Cardiac muscle cell (in vitro differentiated cells and primary cell): ENCODE measurements around the gene RGR. TPM values are rescaled to one million over a fixed set of nuclear protein-coding genes. Genes with fewer than 3 reads are reported as not detected.

Experiments used
- DNase-seq, 2 donors: peaks; one replicate each; pipeline versions ENCODE4 v3.0.0 to v3.0.0-alpha.2; 2010 to 2017; ENCODE audit warnings: low read depth in 1 of 2, low spot score in 1 of 2
- H3K27ac ChIP-seq: fragments of 200-600 bp; sonication (generic); 2 replicates; pipeline ENCODE4 v1.5.1; 2016
- H3K27me3 ChIP-seq: fragments of 200-600 bp; sonication (generic); 2 replicates; pipeline ENCODE4 v1.6.0; 2016; ENCODE audit warnings: control low read depth
- H3K36me3 ChIP-seq: fragments of 200-600 bp; sonication (generic); 2 replicates; pipeline ENCODE4 v1.5.1; 2016; ENCODE audit warnings: control low read depth
- H3K4me1 ChIP-seq: fragments of 200-600 bp; sonication (generic); 2 replicates; pipeline ENCODE4 v1.8.1; 2017; ENCODE audit warnings: low read depth, mild to moderate bottlenecking, mixed run types
- H3K4me3 ChIP-seq: fragments of 200-600 bp; sonication (generic); 2 replicates; pipeline ENCODE4 v1.5.1; 2016; ENCODE audit warnings: mild to moderate bottlenecking
- H3K9me3 ChIP-seq: fragments of 200-600 bp; sonication (generic); 2 replicates; pipeline ENCODE4 v1.5.1; 2017; ENCODE audit warnings: low read depth, mild to moderate bottlenecking, control low read depth
- polyA plus RNA-seq: library from polyadenylated mRNA; unstranded; fragments of >200 nt; fragmentation: Nextera tagmentation; extraction: Ambion mirVana; gene quantifications from 2 replicates; pipeline ENCODE4 v1.2.1, GENCODE V29; 2016
- total RNA-seq: library from RNA; depleted of rRNA; stranded (reverse); fragments of >200 nt; gene quantifications from 2 replicates; pipeline ENCODE4 v1.2.3, GENCODE V29; 2016
- TF ChIP-seq, protein P1 (sequence below): IDR thresholded peaks from 2 replicates; pipeline ENCODE4 v1.5.1; 2012; ENCODE audit warnings: low read depth, mild to moderate bottlenecking, low read length

The RGR gene
- total and polyA plus RNA-seq, 2 experiments from 2014 or later, result not detected

GRCh38 chr10:84248794-84249193 lies 3.9 kb downstream of the RGR start:
- TF ChIP-seq, protein P1, sequence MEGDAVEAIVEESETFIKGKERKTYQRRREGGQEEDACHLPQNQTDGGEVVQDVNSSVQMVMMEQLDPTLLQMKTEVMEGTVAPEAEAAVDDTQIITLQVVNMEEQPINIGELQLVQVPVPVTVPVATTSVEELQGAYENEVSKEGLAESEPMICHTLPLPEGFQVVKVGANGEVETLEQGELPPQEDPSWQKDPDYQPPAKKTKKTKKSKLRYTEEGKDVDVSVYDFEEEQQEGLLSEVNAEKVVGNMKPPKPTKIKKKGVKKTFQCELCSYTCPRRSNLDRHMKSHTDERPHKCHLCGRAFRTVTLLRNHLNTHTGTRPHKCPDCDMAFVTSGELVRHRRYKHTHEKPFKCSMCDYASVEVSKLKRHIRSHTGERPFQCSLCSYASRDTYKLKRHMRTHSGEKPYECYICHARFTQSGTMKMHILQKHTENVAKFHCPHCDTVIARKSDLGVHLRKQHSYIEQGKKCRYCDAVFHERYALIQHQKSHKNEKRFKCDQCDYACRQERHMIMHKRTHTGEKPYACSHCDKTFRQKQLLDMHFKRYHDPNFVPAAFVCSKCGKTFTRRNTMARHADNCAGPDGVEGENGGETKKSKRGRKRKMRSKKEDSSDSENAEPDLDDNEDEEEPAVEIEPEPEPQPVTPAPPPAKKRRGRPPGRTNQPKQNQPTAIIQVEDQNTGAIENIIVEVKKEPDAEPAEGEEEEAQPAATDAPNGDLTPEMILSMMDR, result no peak
- no peak overlapping the region for H3K27ac ChIP-seq
- no peak for DNase-seq

GRCh38 chr10:84254552-84255478 lies 10.0 kb downstream of the RGR start:
- TF ChIP-seq, protein P1, result no peak
- Histone ChIP-seq H3K27ac (no peak overlapping the region), H3K4me3 (no peak overlapping the region)

More at GRCh38 chr10:84248794-84249193, 3.9 kb downstream of the RGR start:
- no peaks in the 10 kb centered on the region for H3K36me3 ChIP-seq
- no peaks in the 10 kb centered on the region for H3K4me1 ChIP-seq
- no peak overlapping the region for H3K4me3 ChIP-seq
- H3K27me3 ChIP-seq, result no peaks in the 10 kb centered on the region
- no peaks in the 10 kb centered on the region for H3K9me3 ChIP-seq

DNA sequence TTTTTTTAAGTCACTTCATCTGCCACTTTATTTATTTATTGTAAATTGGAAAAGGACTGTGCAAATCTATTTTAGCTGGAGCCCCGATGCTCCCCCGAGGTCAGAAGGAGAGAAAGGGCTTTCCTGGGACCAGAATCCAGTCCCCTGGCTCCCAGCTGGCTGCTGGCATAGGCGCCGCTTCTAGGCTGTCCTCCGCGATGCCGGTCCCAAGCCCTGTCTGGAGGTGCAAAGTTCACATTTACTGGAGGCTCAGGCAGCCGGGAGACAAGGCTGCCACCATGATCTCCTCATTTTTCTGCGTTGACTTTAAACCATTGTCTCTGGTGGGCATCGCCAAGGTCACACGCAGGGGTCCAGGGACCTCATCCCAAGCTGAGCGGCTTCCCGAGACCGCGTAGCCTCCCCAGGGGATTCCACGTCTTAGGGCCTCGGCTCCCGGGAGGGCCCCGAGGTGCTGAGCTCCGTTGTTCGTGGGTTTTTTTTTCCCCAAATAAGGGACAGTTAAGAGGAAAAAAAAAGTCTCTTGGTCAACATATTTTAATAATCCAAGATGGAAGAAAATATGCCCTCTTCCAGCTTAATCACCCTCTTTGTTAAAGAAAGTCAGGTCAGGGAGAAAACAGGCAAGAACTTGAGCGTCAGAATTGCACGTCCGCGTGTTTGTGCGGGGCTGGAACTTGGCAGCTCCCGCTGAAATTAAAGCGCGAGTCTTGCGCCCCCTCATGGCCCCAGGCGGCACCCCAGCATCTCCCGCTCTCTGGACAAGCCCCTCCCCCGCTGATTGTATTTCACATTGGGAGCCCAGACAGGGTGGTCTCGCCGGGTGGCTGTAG lies 11.9 kb downstream of the RGR start:
- H3K9me3 ChIP-seq, result no peaks in the 10 kb centered on the region
- no peaks in the 10 kb centered on the region for H3K36me3 ChIP-seq
- peak; percentile 52 to 68 for DNase-seq
- TF ChIP-seq, protein P1, result peak; percentile 70
- H3K27ac ChIP-seq, result no peak overlapping the region
- no peak overlapping the region for H3K4me3 ChIP-seq
- H3K4me1 ChIP-seq, result no peaks in the 10 kb centered on the region
- no peaks in the 10 kb centered on the region for H3K27me3 ChIP-seq

More at GRCh38 chr10:84254552-84255478, 10.0 kb downstream of the RGR start:
- DNase-seq, result no peak
- Histone ChIP-seq H3K4me1 (no peaks in the 10 kb centered on the region), H3K36me3 (no peaks in the 10 kb centered on the region), H3K27me3 (no peaks in the 10 kb centered on the region), H3K9me3 (no peaks in the 10 kb centered on the region)

GRCh38 chr10:84257343-84258020 lies 12.6 kb downstream of the RGR start:
- Histone ChIP-seq H3K9me3 (no peaks in the 10 kb centered on the region), H3K4me3 (no peak overlapping the region), H3K27ac (no peak overlapping the region), H3K27me3 (no peaks in the 10 kb centered on the region), H3K36me3 (no peaks in the 10 kb centered on the region), H3K4me1 (no peaks in the 10 kb centered on the region)
- no peak for DNase-seq
- TF ChIP-seq, protein P1, result no peak

DNA sequence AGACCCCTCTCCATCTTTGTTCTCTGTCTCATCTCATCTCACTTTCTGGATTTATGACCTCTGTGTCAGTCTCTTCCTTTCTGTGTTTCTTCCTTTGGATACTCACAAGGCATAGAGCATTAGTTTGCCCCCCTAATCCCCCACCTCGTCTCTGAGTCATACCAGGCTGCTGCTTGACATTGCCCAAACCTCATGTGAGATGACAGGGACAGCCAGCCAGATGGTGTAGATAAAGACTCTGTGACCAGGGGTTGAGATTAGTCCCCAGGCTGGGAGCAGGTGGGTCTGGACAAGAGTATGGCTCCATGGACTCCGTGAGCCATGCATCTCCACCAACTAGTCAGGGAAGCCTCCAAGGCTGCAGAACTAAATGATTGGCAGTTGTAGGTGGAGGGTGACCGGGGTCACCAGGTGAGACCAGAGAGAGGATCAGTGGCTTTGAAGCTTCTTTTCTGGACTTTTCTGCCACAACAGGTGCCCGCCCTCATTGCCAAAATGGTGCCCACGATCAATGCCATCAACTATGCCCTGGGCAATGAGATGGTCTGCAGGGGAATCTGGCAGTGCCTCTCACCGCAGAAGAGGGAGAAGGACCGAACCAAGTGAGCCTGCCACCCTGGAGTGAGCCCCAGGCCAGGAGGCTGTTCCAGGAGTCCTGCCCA lies 13.3 kb downstream of the RGR start:
- H3K4me3 ChIP-seq, result no peak overlapping the region

More for the DNA sequence above, 13.3 kb downstream of the RGR start:
- no peaks in the 10 kb centered on the region for H3K36me3 ChIP-seq
- no peak overlapping the region for H3K27ac ChIP-seq
- no peaks in the 10 kb centered on the region for H3K4me1 ChIP-seq
- DNase-seq, result no peak
- H3K9me3 ChIP-seq, result no peaks in the 10 kb centered on the region
- TF ChIP-seq, protein P1, result no peak
- H3K27me3 ChIP-seq, result no peaks in the 10 kb centered on the region
